NCI-H2081 treated with DMSO at 0.1 percent for 48 hours (cell line): ENCODE data around the gene TNFAIP8L1.
"Not testable (repeated sequence)": the region's sequence is repeated elsewhere in the genome, so short reads cannot be mapped to it uniquely, and the experiment has no call there.

Source experiments
- DNase-seq: peaks from one replicate; lab custom pipeline; 2025; lab: John Stamatoyannopoulos, UW

The TNFAIP8L1 gene

GRCh38 chr19:4638828-4639530, at the start of gene TNFAIP8L1:
TNFAIP8L1 (plus strand) TSS chr19:4639516; CDS start chr19:4651870, 12,354 bp downstream.
- peak; percentile 64 for DNase-seq

GRCh38 chr19:4589579-4590410, 49.5 kb upstream of the TNFAIP8L1 start:
- no peak for DNase-seq

GRCh38 chr19:4590559-4590958, 48.8 kb upstream of the TNFAIP8L1 start:
- DNase-seq = no peak

GRCh38 chr19:4591320-4591719, 48.0 kb upstream of the TNFAIP8L1 start:
- no peak for DNase-seq

GRCh38 chr19:4592445-4592844, 46.9 kb upstream of the TNFAIP8L1 start:
- no peak for DNase-seq

- DNase-seq = no peak
These were observed 45.9 kb upstream of the TNFAIP8L1 start for GRCh38 chr19:4593409-4593851.

- no peak for DNase-seq
These were observed 45.1 kb upstream of the TNFAIP8L1 start for GRCh38 chr19:4594201-4594600.

GRCh38 chr19:4595158-4595557, 44.2 kb upstream of the TNFAIP8L1 start:
- not testable (repeated sequence) for DNase-seq

- no peak for DNase-seq
These were observed 43.0 kb upstream of the TNFAIP8L1 start for GRCh38 chr19:4596033-4596904.

GRCh38 chr19:4597278-4597974, 41.9 kb upstream of the TNFAIP8L1 start:
- DNase-seq = no peak

GRCh38 chr19:4597975-4598671, 41.2 kb upstream of the TNFAIP8L1 start:
- DNase-seq = no peak

GRCh38 chr19:4598712-4599111, 40.6 kb upstream of the TNFAIP8L1 start:
- no peak for DNase-seq

- DNase-seq = no peak
These were observed 39.2 kb upstream of the TNFAIP8L1 start for GRCh38 chr19:4600082-4600481.

GRCh38 chr19:4600893-4601292, 38.4 kb upstream of the TNFAIP8L1 start:
- DNase-seq = no peak

- no peak for DNase-seq
These were observed 37.0 kb upstream of the TNFAIP8L1 start for GRCh38 chr19:4602173-4602788.

GRCh38 chr19:4602915-4603314, 36.4 kb upstream of the TNFAIP8L1 start:
- no peak for DNase-seq

- no peak for DNase-seq
These were observed 34.4 kb upstream of the TNFAIP8L1 start for GRCh38 chr19:4604912-4605311.

- no peak for DNase-seq
These were observed 33.1 kb upstream of the TNFAIP8L1 start for GRCh38 chr19:4606181-4606580.

- peak; percentile 28 for DNase-seq
These were observed 32.2 kb upstream of the TNFAIP8L1 start for GRCh38 chr19:4606921-4607678.
